Dendritic cell treated with granulocyte-macrophage colony-stimulating factor and Interleukin-4, amounts not matched to agents 40 ng/mL and 50 ng/mL, for 4 days (primary cell): Measurements from ENCODE around the gene UQCRC1.

ENCODE experiments used
- H3K27ac Mint-ChIP-seq: one replicate; pipeline ENCODE4 v1.8.0; 2022; ENCODE audit warnings: mild to moderate bottlenecking, mixed read lengths
- H3K27me3 Mint-ChIP-seq: one replicate; pipeline ENCODE4 v1.8.0; 2022; ENCODE audit warnings: mild to moderate bottlenecking, mixed read lengths
- H3K36me3 Mint-ChIP-seq: one replicate; pipeline ENCODE4 v1.8.0; 2022; ENCODE audit warnings: low read depth, mixed read lengths
- H3K4me1 Mint-ChIP-seq: one replicate; pipeline ENCODE4 v1.8.0; 2022; ENCODE audit warnings: low read depth, mixed read lengths
- H3K4me3 Mint-ChIP-seq: one replicate; pipeline ENCODE4 v1.8.0; 2022; ENCODE audit warnings: mild to moderate bottlenecking, moderate library complexity, mixed read lengths
- H3K9me3 Mint-ChIP-seq: one replicate; pipeline ENCODE4 v1.8.0; 2022; ENCODE audit warnings: mixed read lengths
- intact Hi-C: fragments of 100-400 bp; cut with micrococcal nuclease; formaldehyde crosslinking; loops from one replicate; pipeline ENCODE4 v1.15.0; 2022

The UQCRC1 gene

GRCh38 chr3:48591436-48591835, 18.0 kb downstream of the UQCRC1 start:
- H3K4me3 Mint-ChIP-seq: no peak overlapping the region
- H3K27ac Mint-ChIP-seq: no peak overlapping the region
- peaks cover 75% of the 10 kb centered on the region for H3K27me3 Mint-ChIP-seq
- H3K9me3 Mint-ChIP-seq: no peaks in the 10 kb centered on the region
- no peaks in the 10 kb centered on the region for H3K36me3 Mint-ChIP-seq
- intact Hi-C loops: no loop called here
- H3K4me1 Mint-ChIP-seq: peaks cover 20% of the 10 kb centered on the region

- Mint-ChIP-seq H3K4me3 (no peak overlapping the region), H3K27me3 (peaks cover 46% of the 10 kb centered on the region), H3K9me3 (no peaks in the 10 kb centered on the region), H3K36me3 (no peaks in the 10 kb centered on the region), H3K27ac (no peak overlapping the region), H3K4me1 (no peaks in the 10 kb centered on the region)
- intact Hi-C loops: no loop called here
These were observed 21.2 kb downstream of the UQCRC1 start for GRCh38 chr3:48588230-48588629.

GRCh38 chr3:48587686-48588085, 21.8 kb downstream of the UQCRC1 start:
- intact Hi-C loops: no loop called here
- H3K36me3 Mint-ChIP-seq: no peaks in the 10 kb centered on the region
- H3K4me3 Mint-ChIP-seq: no peak overlapping the region
- H3K27me3 Mint-ChIP-seq: peaks cover 40% of the 10 kb centered on the region
- H3K9me3 Mint-ChIP-seq: no peaks in the 10 kb centered on the region
- H3K4me1 Mint-ChIP-seq: no peaks in the 10 kb centered on the region
- H3K27ac Mint-ChIP-seq: no peak overlapping the region

- H3K4me1 Mint-ChIP-seq: no peaks in the 10 kb centered on the region
- intact Hi-C loops: no loop called here
- no peak overlapping the region for H3K4me3 Mint-ChIP-seq
- H3K27me3 Mint-ChIP-seq: peaks cover 30% of the 10 kb centered on the region
- H3K27ac Mint-ChIP-seq: no peak overlapping the region
- H3K9me3 Mint-ChIP-seq: no peaks in the 10 kb centered on the region
- H3K36me3 Mint-ChIP-seq: no peaks in the 10 kb centered on the region
These were observed 24.0 kb downstream of the UQCRC1 start for GRCh38 chr3:48585411-48585810.

GRCh38 chr3:48584836-48585235, 24.6 kb downstream of the UQCRC1 start:
- Mint-ChIP-seq H3K27ac (no peak overlapping the region), H3K4me1 (no peaks in the 10 kb centered on the region), H3K36me3 (no peaks in the 10 kb centered on the region), H3K9me3 (no peaks in the 10 kb centered on the region), H3K27me3 (peaks cover 25% of the 10 kb centered on the region), H3K4me3 (no peak overlapping the region)
- intact Hi-C loops: no loop called here

GRCh38 chr3:48581621-48582481, 27.6 kb downstream of the UQCRC1 start:
- peaks cover 7% of the 10 kb centered on the region for H3K27me3 Mint-ChIP-seq
- no peaks in the 10 kb centered on the region for H3K9me3 Mint-ChIP-seq
- H3K4me1 Mint-ChIP-seq: no peaks in the 10 kb centered on the region
- intact Hi-C loops: no loop called here
- H3K4me3 Mint-ChIP-seq: no peak overlapping the region
- no peak overlapping the region for H3K27ac Mint-ChIP-seq
- no peaks in the 10 kb centered on the region for H3K36me3 Mint-ChIP-seq

GRCh38 chr3:48576647-48577046, 32.8 kb downstream of the UQCRC1 start:
- intact Hi-C loops: no loop called here
- peaks cover 5% of the 10 kb centered on the region for H3K4me1 Mint-ChIP-seq
- H3K9me3 Mint-ChIP-seq: no peaks in the 10 kb centered on the region
- no peak overlapping the region for H3K27ac Mint-ChIP-seq
- H3K4me3 Mint-ChIP-seq: no peak overlapping the region
- H3K36me3 Mint-ChIP-seq: no peaks in the 10 kb centered on the region
- peaks cover 8% of the 10 kb centered on the region for H3K27me3 Mint-ChIP-seq

GRCh38 chr3:48575366-48575765, 34.1 kb downstream of the UQCRC1 start:
- no peak overlapping the region for H3K4me3 Mint-ChIP-seq
- H3K36me3 Mint-ChIP-seq: no peaks in the 10 kb centered on the region

GRCh38 chr3:48573973-48574585, 35.4 kb downstream of the UQCRC1 start:
- peaks cover 8% of the 10 kb centered on the region for H3K4me1 Mint-ChIP-seq
- intact Hi-C loops: no loop called here
- no peak overlapping the region for H3K27ac Mint-ChIP-seq
- no peaks in the 10 kb centered on the region for H3K36me3 Mint-ChIP-seq
- peaks cover 5% of the 10 kb centered on the region for H3K27me3 Mint-ChIP-seq
- no peak overlapping the region for H3K4me3 Mint-ChIP-seq
- H3K9me3 Mint-ChIP-seq: no peaks in the 10 kb centered on the region

More at GRCh38 chr3:48575366-48575765, 34.1 kb downstream of the UQCRC1 start:
- Mint-ChIP-seq H3K27me3 (peaks cover 7% of the 10 kb centered on the region), H3K27ac (no peak overlapping the region), H3K4me1 (peaks cover 5% of the 10 kb centered on the region), H3K9me3 (no peaks in the 10 kb centered on the region)
- intact Hi-C loops: no loop called here

- Mint-ChIP-seq H3K4me1 (peaks cover 16% of the 10 kb centered on the region), H3K27ac (no peak overlapping the region)
- intact Hi-C loops: no loop called here
These were observed 36.9 kb downstream of the UQCRC1 start for GRCh38 chr3:48572517-48572916.

GRCh38 chr3:48571938-48572337, 37.5 kb downstream of the UQCRC1 start:
- Mint-ChIP-seq H3K27ac (no peak overlapping the region), H3K36me3 (no peaks in the 10 kb centered on the region), H3K4me3 (no peak overlapping the region), H3K27me3 (peaks cover 5% of the 10 kb centered on the region), H3K4me1 (peaks cover 22% of the 10 kb centered on the region), H3K9me3 (no peaks in the 10 kb centered on the region)
- intact Hi-C loops: no loop called here

More at GRCh38 chr3:48572517-48572916, 36.9 kb downstream of the UQCRC1 start:
- H3K36me3 Mint-ChIP-seq: no peaks in the 10 kb centered on the region
- H3K9me3 Mint-ChIP-seq: no peaks in the 10 kb centered on the region
- H3K4me3 Mint-ChIP-seq: no peak overlapping the region
- peaks cover 5% of the 10 kb centered on the region for H3K27me3 Mint-ChIP-seq

- Mint-ChIP-seq H3K4me1 (peaks cover 42% of the 10 kb centered on the region), H3K27ac (no peak overlapping the region), H3K9me3 (no peaks in the 10 kb centered on the region), H3K4me3 (no peak overlapping the region), H3K36me3 (no peaks in the 10 kb centered on the region), H3K27me3 (peaks cover 5% of the 10 kb centered on the region)
- intact Hi-C loops: no loop called here
These were observed 39.5 kb downstream of the UQCRC1 start for GRCh38 chr3:48569808-48570450.

GRCh38 chr3:48569400-48569799, 40.0 kb downstream of the UQCRC1 start:
- peaks cover 4% of the 10 kb centered on the region for H3K27me3 Mint-ChIP-seq
- no peaks in the 10 kb centered on the region for H3K9me3 Mint-ChIP-seq
- peaks cover 47% of the 10 kb centered on the region for H3K4me1 Mint-ChIP-seq
- H3K36me3 Mint-ChIP-seq: no peaks in the 10 kb centered on the region
- intact Hi-C loops: no loop called here
- no peak overlapping the region for H3K27ac Mint-ChIP-seq
- no peak overlapping the region for H3K4me3 Mint-ChIP-seq

GRCh38 chr3:48568476-48568875, 41.0 kb downstream of the UQCRC1 start:
- Mint-ChIP-seq H3K27me3 (peaks cover 4% of the 10 kb centered on the region), H3K4me3 (no peak overlapping the region), H3K9me3 (no peaks in the 10 kb centered on the region), H3K4me1 (peaks cover 51% of the 10 kb centered on the region), H3K36me3 (no peaks in the 10 kb centered on the region), H3K27ac (no peak overlapping the region)
- intact Hi-C loops: no loop called here
